HG03469 (cell line): ENCODE results near the gene TUBGCP3.

ENCODE experiments used
- ATAC-seq: cut with Tn5 transposase; IDR thresholded peaks from one replicate; pipeline ENCODE4 v1.9.1; 2021; ENCODE audit warnings: mild to moderate bottlenecking, moderate library complexity, moderate number of reproducible peaks; ENCODE audit not compliant: unreplicated experiment

The TUBGCP3 gene

DNA sequence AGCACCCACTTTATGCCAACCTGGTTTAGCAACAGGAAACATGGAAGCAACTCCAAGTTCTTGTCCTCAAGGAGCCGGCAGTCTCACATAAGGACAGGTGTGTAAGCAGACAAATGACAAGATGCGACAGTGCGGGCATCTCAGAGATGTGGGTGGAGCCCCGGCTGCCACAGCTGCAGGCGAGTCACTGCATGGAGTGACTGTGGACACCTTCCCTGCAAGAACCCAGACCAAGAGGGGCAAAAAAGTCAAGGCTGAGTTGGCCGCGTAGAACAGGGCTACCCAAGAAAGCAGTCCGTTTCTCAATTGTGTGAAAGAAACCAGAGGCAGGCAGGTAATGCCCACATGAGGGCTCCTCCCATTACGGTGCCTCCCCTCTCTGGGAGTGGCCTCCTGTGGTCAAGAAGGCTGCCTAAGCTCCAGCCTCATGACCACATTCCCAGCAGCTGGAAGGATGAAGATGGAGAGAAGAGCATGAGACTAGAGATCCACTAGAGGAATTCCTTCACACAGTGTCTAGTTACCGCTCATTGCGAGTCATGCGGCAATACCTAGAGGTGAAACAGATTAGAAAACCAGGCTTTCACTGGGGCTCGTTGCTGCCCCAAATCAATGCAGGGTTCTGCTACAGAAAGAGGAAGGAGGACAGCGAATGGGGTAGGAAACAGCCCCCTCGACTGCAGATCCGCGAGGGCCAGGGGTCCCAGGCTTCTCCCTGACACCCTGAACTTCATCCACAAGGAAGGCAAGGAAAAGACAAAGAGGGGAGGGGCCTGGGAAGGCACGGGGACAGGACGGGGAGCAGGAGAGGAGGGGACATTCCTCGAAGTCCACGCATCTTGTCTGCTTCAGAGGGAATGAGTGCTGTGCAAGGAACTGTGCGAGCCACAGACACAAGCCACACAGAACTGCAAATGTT is 131.6 kb downstream of the TUBGCP3 start:
- ATAC-seq: no peak

DNA sequence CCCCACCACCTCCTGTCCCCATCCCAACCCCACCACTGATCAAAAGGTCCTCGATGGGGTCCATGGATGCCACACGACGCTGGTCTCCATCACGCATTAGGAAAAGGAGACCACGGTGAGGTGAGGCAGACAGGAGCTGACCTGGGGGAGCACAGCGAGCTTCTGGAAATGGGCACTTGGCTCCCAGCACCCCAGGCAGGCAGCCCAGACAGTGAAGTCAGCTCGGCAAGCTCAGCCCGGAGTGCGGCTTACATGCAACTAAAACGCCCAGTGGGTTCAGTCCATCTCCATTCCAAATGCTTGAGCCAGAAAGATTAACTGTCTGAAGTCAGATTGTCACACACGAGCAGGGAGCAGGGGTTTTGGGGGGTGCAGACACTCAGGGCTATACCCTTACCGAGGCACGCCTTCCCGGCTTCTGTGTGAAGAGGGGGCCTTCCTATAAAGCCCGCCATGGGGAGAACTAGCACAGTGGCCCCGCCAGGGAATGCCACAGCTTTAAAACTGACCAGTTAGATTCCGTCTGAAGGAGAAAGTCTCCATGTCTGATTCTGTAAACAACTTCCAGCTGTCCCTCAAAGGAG is 132.4 kb downstream of the TUBGCP3 start:
- ATAC-seq: no peak

DNA sequence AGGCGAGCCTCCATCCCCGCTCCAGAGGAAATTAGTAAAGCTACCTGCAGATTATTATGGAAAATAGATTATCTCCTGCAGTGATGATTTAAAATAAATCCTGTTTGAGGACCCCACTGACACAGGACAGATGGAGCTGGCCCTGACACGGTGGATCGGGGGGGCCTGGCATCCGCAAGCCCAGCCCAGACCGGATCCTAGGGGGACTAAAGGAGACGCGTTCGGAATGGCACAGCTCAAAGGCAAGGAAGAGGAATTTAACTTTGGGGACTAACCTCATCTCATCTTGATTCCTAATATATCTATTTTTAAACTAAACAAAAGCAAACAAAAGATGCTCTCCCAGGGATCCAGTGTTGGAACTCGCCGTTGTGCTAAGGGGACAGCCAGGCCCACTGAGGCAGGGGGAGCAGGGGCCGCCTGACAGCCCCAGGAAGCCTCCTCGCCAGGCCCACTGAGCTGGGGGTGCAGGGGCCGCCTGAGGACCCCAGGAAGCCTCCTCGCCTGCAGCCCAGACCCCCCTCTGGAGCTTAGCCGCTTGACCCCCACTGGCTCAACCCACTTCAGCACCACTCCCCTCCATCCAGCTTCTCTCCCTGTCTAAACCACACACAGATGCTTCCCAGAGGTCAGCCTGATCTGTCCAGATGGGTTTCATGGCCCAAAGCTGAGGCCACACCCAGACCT is 133.2 kb downstream of the TUBGCP3 start:
- no peak for ATAC-seq

DNA sequence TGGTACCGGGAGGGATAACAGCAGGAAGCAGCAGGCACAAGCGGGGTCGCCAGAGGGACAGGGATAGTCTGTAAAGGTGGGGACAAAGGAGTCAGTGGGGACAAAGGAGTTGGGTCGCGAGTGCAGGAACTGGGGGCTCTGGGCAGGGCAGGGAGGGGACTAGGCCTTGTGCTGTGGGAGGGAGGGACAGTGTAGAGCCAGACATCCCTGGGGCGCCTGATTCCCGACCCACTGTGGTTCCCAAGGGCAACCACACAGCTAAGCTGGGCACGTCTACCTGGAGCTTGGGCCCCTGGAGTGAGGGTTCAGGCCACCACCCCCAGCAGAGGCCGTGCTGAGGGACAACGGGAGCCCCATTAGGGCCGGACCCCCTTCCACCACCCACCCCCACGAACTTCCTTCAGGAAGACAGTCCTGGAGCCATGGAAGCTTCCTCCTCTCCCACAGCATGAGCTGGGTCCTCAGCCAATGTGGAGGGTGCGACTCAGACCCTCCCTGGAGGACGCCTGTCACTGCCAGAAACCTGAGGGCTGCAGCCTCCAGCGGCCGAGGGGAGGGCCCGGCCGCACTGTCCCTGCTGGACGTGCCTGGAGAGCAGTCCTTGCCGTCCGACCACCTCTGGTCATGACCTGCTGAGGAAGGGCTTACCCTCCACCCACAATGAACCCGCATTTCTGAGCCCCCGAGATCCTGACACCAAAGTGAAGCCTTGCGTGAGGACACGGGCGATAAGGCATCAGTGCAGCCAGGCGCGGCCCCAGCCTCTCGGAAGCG is 133.9 kb downstream of the TUBGCP3 start:
- no peak for ATAC-seq

DNA sequence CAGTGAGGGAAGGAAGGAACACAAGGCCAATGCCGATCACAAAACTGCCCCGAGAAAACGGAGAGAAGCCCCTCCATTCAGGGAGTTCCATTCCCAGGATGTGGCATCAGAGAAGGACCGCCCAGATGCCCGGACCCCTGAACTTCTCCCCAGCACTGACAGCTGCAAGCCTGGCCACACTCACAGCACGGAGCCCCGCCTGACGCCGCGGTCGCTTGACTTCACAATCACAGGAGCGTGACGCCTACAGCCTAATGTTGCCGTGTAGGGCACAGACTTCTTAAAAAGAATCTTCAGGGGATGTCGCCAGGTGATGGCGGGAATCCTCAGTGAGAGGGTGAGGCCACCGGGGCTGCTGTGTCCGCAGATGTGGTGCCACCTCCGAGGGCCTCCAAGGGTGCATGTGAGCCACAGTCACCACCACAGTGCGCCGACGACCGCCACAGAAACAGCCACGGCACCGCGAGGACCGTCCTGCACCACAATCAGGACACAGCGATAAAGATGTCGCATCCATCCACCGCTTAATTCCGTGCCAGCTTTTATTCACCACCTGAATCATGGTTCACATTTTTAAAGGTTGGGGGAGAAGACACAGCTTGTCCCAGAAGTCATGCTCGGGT is 134.6 kb downstream of the TUBGCP3 start:
- no peak for ATAC-seq

DNA sequence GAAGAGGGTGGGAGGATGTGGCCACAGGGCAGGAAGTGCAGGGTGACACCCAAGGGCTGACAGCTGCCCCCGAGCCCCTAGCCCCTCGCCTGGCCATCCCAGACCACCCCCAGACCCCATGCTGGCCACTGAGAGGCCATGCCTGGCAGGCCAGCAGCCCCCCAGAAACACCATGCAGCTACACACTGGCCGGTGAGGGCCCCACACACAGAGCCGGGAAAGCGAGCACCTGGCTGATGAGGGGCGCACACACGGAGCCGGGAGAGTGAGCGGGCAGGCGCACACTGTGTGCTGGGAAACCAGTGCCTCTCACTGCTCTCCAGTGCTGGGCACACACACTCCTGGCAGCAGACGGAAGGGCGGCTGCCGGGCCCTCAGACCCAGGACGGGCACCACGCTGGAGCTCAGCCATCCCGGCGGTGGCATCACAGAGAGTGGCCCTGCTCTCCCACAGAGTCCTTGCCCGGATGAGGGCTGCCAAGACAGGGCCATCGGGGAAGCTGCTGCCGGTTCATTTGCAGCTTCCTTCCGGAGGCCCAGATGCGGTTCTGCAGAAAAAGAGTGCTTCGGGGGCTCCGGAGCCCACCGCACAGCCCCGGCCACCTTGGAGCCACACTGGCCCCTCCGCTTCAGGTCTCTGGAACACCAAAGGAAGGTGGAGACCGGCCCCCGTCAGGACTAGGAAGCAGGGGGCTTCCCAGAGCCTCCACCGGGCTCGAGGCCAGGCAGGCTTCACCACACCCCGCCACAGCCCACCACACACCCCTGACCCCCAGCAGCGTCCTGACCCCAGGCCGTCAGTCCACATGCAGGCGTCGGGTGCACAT is 135.4 kb downstream of the TUBGCP3 start:
- ATAC-seq: no peak

DNA sequence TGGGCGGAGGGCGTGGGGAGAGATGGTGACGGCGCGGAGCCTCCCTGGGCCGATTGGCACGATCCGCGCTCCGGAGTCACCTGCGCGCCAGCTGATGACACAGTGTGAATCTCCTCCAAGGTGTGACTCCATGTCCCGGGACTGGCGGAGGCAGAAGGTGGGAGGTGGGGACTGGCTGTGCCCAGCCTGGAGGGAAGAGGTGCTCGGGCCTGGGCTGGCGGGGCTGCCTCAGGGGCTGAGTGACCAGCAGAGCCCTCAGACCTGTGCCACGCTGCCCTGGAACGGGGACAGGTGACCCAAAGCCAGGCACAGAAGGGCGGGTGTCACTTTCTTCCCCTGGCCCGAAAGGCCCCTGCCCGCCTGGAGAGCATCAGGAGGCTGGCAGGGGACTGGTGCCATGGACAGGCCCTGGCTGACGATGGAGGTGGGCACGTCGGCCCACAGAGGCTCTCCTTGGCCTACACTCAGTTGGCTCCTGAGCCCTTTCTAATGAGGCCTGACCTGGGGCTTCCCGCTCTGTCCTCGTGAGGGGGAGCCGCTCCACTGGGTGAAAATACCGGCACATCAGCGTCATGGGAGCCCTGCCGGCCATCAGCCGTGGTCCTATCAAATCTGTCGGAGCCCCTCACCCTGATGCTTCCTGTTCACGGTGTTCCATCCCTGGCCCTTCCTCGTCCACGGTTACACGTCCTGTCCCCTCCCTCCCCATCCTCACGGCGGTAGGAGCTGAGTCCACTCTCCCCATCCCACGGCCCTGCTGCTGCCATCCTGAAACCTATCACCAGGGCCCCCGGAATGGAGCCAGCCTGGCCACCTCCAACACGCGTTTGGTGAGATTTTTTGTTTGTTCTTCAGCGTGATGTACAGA is 136.2 kb downstream of the TUBGCP3 start:
- no peak for ATAC-seq

DNA sequence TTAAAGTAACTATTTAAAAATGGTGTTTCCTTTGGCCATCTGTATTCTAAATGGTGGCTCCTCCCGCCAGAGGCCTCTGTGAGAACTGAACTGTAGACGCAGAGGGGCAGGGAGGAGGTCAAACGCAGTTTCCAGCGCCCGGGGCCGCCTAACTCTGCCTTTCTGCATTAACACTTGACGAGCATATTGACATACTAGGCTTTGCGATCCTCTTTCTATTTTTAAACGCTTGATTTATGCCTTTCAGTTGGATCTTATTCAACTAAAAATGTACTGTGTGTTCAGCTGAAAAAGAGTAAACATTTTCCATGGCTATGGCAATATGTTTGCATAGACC is 137.1 kb downstream of the TUBGCP3 start:
- ATAC-seq: no peak

DNA sequence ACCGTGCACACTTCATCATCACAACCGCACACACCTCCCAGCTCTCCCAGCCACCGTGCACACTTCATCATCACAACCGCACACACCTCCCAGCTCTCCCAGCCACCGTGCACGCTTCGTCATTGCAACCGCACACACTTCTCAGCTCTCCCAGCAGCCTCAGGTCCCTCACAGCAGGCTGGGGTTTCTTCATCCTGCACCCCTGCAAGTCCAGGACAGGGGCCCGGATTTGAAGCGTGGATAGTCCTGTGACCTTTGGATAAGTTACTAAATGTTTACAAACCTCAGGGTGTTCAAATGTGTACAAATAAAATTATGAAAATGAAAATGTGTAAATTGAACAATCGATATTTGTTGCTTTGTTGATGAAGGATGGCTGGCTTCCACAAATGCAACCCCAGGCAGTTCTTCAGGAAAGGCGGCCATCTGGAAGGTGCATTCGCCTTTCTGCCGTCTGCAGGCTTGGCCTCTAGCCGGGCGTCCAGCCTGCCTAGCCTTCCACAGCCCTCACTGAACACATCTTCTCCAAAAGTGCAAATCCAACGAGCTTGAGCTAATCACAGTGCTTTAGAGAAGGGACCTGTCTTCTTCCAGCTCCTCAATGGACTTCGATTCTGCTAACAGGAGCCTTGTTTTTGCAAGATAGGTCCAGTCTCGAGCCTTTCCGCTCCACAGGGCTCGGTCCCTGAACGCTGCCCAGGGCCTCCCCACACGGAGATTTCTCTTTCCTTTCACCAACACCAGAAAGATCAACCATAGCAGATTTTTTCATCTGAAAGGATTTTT is 137.6 kb downstream of the TUBGCP3 start:
- no peak for ATAC-seq

DNA sequence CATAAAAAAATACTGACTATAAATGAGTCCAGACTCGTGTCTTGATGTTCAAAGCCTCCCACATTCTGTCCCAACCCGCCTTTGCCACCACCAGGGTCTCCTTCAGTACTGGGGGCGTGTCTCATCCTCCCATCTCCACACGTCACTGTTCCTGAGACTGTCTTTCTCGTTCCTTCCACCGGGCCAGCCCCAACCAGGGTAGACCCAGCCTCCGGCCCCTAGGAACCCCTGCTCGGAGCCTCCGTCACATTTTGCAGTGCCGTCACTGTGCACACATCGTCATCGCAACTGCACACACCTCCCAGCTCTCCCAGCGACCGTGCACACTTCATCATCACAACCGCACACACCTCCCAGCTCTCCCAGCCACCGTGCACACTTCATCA is 138.4 kb downstream of the TUBGCP3 start:
- no peak for ATAC-seq

DNA sequence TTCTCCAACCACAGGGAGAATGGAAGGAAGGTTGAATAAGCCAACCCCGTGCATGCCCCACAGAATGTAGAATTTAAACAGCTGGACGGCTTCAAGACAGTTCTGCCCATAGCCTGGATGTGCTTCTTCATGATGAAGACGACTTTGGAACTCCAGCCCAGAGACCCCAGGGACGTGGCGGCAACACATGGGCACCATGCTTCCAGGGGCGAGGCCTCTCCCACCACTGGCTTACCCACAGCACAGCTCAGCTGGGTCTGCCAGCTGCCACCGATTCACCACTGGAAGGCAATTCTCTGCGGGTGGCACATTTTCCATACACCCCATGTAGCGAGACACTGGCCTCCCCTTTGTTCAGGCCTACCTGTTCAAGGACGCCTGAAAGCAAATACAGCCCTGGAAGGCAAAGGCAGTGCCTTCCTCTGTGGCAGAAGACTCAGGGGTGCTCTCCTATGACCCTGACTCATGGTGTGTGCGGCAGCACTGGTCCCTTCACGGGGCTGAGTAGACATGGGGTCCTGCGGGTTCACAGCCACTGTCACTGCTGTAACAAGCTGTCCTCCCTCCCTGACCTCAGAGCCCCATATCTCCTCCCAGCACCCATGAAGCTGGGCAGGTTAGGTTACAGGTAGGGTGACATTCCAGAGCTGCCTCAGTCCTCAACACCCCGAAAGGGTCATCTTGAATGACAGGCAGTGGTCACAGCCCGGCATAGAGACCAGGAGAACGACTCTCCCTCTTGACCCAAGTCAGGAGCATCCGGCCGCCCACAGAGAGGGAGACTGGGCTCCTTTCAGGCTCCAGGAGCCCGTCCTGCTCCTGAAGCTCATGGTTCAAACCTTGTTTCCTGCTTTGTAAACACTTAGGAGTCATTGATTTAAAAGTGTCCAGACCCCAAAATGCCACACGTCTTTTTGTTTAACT is 139.1 kb downstream of the TUBGCP3 start:
- ATAC-seq: no peak

DNA sequence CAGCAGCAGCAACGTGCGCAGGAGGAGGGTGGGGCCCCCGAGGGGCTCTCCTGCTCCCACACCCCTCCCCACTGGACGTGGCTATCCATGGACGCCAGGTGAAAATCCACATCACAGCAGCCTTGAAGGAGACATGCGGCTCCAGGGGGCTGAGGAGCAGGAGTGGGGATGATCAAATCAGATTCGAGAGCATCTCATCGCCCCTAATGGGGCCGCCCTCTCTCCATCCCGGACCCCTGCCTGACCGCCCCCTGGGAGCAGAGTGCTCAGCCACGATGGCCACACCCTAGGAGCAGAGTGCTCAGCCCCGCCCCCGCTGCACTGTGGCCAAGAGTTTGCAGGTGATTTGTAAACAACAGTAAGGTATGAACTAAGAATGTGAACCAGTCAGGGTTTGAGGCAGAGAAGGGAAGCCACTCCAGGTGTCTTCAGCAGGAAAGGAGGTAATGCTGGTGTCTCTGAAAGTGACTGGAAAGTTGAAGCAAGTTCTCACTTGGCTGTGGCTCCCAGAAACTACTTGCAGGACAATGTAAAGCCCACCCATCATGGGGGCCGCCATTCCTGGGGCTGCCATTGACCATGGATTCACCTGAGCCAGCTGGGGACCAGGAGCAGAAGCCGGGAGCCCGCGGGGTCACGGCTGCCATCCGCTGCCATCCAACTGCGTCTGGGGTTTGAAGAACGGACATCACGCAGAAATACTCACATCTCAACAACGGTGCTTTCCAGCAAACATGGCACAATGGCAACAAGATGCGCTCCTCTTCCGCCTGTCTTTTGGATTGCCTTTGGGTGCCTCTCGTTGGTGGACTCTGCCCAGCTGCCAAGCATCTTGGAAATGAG is 140.0 kb downstream of the TUBGCP3 start:
- ATAC-seq: no peak

DNA sequence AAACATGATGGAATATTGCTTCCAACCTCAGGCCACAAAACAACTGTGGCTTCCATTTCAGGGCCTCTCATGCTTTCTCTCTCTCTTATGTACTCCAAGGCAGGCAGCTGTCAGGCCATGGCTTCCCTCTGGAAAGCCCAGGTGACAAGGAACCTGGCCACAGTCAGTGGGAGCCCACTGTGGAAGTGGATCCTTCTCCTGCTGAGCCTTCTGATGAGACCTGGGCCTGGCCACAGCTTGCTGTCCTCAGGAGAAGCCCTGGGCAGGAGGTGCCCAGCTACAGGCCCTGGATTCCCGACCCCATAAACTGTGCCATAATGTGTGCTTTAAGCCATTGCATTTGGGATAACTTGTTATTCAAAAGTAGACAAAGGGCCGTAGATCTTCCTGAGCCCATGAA is 140.6 kb downstream of the TUBGCP3 start:
- no peak for ATAC-seq

DNA sequence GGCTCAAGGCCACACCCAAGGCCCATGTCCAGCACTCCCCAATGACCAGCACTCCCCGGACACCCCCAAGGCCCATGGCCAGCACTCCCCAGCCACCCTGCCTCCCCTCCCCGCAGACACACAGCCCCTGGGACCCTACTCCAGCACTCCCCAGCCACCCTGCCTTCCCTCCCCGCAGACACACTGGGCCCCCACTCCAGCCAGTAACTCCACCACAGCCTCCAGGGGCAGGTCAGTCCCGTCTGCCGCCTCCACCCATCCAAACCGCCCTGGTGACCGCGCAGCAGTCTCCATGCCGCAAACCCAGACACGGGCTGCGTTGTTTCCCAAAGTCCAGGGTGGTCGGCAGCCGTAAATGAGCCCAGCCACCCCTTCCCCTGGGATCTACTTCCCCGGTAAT is 141.1 kb downstream of the TUBGCP3 start:
- no peak for ATAC-seq

DNA sequence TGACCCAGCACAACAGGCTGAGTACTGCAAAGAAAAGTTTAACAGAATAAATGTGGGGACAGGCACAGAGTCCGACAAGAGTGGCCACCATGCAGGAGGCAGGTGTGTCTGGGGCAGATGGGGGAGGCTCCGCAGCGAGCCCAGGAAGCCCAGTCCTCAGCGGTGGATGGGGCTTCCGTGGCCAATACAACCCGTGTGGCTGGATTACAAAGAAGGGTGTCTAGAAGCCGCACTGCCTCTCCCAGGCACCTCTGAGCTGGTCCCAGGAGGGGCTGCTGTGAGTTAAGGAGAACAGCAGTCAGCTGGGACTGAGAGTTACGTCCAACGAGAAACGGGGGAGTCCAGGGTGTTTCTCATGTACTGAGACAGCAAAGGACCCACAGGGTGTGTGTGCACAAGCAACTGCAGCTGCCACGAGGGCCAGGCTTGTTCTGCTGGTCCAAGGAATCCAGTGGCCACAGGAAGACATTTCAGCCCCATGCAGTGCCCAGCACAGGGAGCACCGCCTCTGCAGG is 141.5 kb downstream of the TUBGCP3 start:
- no peak for ATAC-seq
